Measurements from ENCODE around the gene NCOA1.
"Not testable (repeated sequence)": the region's sequence is repeated elsewhere in the genome, so short reads cannot be mapped to it uniquely, and the experiment has no call there.

Gene NCOA1

DNA sequence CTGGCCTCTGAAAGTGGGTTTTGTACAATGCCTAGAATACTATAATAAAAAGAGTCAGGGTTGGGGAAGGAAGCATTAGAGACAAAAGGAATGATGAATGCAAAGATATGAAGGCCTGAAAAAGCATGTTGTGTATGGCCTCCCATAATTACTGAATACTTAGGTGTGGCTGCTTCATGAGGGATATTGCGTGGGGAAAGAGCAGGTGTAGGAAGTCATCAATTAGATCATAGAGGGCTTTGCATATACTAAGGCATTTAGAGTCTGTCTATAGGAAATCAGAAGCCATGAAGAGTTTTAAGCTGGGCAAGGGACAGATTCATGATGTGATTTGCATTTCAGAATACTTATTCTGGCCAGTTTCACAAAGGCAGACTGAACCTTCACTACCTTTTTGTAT, 48.2 kb downstream of the NCOA1 start:
- no peak for DNase-seq (ENCODE audit: low read depth in 3 of 3)

GRCh38 chr2:24540011-24540477, 49.0 kb downstream of the NCOA1 start:
- no peak for DNase-seq (ENCODE audit: low read depth in 3 of 3)

DNA sequence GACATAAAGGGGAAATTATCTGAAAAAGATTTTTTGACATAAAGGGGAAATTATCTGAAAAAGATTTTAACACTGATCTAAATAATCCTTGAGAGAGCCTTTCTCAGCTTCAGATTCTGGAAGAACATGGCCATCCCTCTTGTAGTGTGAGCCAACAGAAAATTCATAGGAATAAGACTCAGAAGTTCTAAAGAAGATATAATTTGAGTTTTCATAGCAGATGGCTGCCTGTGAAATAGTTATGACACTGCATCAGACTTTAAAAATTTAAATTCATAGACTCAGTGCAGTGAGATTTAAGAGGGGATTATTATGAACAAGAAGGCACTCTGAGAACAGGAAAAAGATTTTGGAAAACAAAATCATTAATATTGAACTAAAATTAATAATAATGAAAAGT, 50.6 kb downstream of the NCOA1 start:
- DNase-seq (ENCODE audit: low read depth in 3 of 3): no peak

DNA sequence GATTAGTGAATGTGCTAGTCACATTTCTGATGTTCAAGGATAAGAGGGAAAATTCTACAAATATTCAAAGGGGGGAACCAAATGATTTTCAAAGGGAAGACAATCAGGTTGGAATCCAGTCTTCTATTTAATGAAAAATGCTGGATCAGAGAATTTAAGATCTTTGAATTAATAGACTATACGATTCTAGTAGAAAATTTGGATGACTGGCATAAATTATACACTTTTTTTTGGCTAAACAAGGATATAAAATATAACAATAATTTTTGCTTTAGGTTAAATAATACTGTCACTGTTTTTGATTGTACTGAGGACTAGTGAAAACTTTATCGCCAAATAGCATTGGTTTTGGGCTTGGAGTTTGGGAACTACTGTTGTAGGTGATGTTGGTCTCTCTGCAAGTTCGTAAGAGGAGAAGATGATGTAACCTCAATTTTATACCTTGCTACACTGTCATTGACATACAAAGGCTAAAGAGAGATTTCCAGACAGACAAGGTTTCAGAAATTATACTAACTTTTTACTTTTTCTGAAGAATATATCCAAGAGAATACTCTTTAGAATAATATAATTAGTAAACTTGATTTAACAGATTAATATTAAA, 51.3 kb downstream of the NCOA1 start:
- no peak for DNase-seq (ENCODE audit: low read depth in 3 of 3)

GRCh38 chr2:24543252-24543651, 52.2 kb downstream of the NCOA1 start:
- no peak for DNase-seq (ENCODE audit: low read depth in 3 of 3)

GRCh38 chr2:24544456-24545115, 53.5 kb downstream of the NCOA1 start:
- no peak for DNase-seq (ENCODE audit: low read depth in 3 of 3)

DNA sequence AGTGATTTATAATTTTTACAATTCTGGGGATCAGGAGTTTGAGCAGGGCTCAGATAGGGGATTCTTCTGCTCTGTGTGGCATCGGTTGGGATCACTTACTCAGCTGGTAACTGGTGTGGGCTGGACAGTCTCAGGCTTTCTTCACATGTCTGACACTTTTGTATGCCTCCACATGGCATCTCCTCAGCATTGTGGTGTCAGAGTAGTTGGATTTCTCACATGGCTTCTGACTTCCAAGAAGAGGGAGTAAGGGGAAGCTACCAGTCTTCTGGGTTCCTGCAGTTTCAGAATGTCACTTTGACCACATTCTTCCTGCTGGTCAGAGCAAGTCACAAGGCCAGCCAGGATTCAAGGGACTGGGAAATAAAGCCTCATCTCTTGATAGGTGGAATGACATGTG, 55.6 kb downstream of the NCOA1 start:
- DNase-seq (ENCODE audit: low read depth in 3 of 3): no peak

DNA sequence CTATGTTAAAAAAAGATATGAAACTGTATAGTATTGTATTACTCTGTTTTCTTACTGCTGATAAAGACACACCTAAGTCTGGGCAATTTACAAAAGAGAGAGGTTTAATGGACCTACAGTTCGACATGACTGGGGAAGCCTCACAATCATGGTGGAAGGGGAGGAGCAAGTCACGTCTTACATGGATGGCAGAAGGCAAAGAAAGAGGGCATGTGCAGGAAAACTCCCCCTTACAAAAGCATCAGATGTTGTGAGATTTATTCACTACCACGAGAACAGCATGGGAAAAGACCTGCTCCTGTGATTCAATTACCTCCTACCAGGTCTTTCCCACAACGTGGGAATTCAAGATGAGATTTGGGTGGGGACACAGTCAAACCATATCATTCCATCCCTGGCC, 57.0 kb downstream of the NCOA1 start:
- DNase-seq (ENCODE audit: low read depth in 3 of 3): no peak

- not testable (repeated sequence) for DNase-seq (ENCODE audit: low read depth in 3 of 3)
Observed at GRCh38 chr2:24550301-24550700, 59.2 kb downstream of the NCOA1 start.

DNA sequence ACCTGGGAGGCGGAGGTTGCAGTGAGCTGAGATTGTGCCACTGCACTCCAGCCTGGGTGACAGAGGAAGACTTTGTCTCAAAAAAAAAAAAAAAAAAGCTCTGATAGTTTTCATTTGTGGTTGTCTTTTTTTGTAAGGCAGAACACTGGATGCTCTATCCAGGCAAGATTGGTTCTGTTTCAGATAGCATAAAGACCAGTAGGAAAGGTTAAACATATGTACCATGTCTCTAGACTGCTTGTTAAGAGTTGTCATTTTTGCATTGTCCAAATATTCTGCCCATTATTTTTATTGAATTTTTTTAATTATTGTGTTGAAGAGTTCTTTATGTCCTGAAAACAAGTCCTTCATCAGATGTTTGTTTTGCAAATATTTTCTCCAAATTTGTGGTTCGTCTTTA, 60.0 kb downstream of the NCOA1 start:
- DNase-seq (ENCODE audit: low read depth in 3 of 3): no peak

- DNase-seq (ENCODE audit: low read depth in 3 of 3): no peak
Observed at GRCh38 chr2:24552836-24553235, 61.8 kb downstream of the NCOA1 start.

GRCh38 chr2:24558781-24559472, 67.9 kb downstream of the NCOA1 start:
- no peak for DNase-seq (ENCODE audit: low read depth in 3 of 3)

GRCh38 chr2:24559473-24560113, 68.5 kb downstream of the NCOA1 start:
- no peak for DNase-seq (ENCODE audit: low read depth in 3 of 3)

GRCh38 chr2:24565537-24565936, 74.5 kb downstream of the NCOA1 start:
- no peak for DNase-seq (ENCODE audit: low read depth in 3 of 3)

- no peak for DNase-seq (ENCODE audit: low read depth in 3 of 3)
Observed at GRCh38 chr2:24566209-24566608, 75.2 kb downstream of the NCOA1 start.

DNA sequence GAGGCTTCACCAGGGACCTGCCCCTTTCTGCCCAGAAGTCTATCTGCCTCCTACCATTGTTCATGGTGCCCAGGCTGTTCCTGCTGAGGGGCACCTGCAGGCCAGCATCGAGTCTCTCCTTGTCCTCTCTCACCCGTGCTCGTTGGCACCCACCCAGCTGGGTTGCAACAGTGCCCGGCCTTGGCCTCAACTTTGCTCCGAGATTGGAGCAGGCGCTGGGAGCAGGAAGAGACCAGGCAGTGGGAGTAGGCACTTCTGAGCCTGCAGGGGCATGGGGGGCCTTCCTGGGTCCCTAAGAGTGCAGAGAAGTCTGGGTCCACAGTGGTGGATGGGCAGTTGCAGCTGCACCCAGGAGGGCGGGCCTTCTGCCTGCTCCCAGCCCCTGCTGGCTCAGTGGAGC, 75.6 kb downstream of the NCOA1 start:
- DNase-seq (ENCODE audit: low read depth in 3 of 3): no peak

DNA sequence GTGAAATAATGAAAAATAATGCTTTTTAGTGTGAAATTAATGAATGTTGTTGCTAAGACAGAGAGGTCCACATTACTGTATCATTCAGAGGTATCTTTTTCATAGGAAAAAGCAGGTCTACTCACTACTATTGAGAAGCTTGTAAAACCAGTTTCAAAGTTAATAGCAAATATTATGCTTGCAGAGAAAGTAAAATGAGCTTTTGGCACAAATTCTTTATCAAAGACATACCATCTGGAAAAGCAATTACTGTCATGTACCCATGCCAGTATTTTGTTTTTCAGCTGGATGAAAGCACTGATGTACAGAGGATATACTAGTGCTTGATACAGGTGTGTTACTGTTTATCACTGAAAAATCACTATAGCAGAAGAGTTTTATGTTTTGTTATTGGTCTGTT, 77.5 kb downstream of the NCOA1 start:
- no peak for DNase-seq (ENCODE audit: low read depth in 3 of 3)

GRCh38 chr2:24569565-24569964, 78.5 kb downstream of the NCOA1 start:
- DNase-seq (ENCODE audit: low read depth in 3 of 3): not testable (repeated sequence)

GRCh38 chr2:24570225-24570624, 79.2 kb downstream of the NCOA1 start:
- no peak for DNase-seq (ENCODE audit: low read depth in 3 of 3)

GRCh38 chr2:24571828-24572442, 80.9 kb downstream of the NCOA1 start:
- DNase-seq (ENCODE audit: low read depth in 3 of 3): no peak

- DNase-seq (ENCODE audit: low read depth in 3 of 3): no peak
Observed at GRCh38 chr2:24576146-24576545, 85.1 kb downstream of the NCOA1 start.

DNA sequence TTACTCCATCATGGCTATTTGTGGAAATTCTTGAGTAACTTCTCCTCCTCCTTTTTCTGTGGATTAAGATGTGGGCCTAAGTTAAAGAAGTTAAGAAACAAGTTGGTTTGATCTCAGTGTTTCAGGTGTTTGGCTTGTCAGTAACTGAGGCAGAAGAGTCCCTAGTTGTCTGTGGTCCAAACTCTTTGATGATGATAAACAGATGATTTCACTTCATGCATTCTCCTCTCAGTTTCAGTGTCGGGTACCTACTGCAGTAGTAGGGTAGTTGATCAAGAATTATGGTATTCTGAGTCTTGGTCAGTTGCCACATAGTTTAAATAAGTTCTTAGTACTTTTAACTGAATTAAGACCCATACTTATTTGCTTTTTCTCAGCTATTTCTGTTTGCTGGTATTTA, 85.6 kb downstream of the NCOA1 start:
- no peak for DNase-seq (ENCODE audit: low read depth in 3 of 3)

All from stimulated activated CD4-positive, alpha-beta T cell treated with anti-CD3 and anti-CD28 coated beads, TNF-alpha, amount 100 ng/mL, for 48 hours (primary cell).